ENCODE data around the gene MUC7.

The MUC7 gene

DNA sequence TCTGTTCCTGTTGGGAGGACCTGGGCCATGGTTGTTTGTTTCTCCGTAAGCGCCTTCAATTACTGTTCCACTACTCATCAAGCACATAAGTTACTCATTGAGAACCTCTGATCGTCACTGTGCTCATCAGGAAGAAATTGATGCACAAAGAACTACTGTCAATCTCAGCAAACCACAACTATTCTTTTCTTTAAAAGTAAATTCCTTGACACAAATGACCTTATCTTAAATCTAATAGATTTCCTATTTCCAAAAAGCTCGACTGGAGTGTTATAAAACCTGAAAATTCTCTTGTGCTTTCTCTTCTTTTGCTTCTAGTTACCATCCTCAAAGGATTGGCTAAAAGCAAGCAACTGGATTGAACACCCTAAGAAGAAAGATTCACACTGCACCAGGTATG, at the start of gene MUC7:
MUC7 (plus strand) TSS at position 301 of the 400 bp plus-strand sequence. CDS start 1,825 bp downstream, outside the sequence.
- no peaks in the 10 kb centered on the region for H3K9me3 ChIP-seq (ENCODE audit: control insufficient read depth, low read length)
- H3K9ac ChIP-seq (ENCODE audit: low read length), result no peak within 1 kb of the TSS
- DNase-seq (ENCODE audit: low read depth), result no peak
- no peaks in the 10 kb centered on the region for H3K27me3 ChIP-seq (replicated peaks; ENCODE audit: control insufficient read depth, insufficient read depth, low read length)
- no peaks in the 10 kb centered on the region for H3K36me3 ChIP-seq (ENCODE audit: control insufficient read depth, insufficient read depth, low read length, severe bottlenecking)
- no peak within 1 kb of the TSS for H3K4me3 ChIP-seq (ENCODE audit: low read length)
- H3K4me1 ChIP-seq (ENCODE audit: control insufficient read depth, insufficient read depth, low read length), result no peaks in the 10 kb centered on the region

- Histone ChIP-seq H3K4me3 (ENCODE audit: low read length) (no peak overlapping the region), H3K36me3 (ENCODE audit: control insufficient read depth, insufficient read depth, low read length, severe bottlenecking) (no peaks in the 10 kb centered on the region)
- no peak for DNase-seq (ENCODE audit: low read depth)
Measured at GRCh38 chr4:70425306-70425705, 46.7 kb upstream of the MUC7 start.

GRCh38 chr4:70426789-70427188, 45.2 kb upstream of the MUC7 start:
- H3K36me3 ChIP-seq (ENCODE audit: control insufficient read depth, insufficient read depth, low read length, severe bottlenecking), result no peaks in the 10 kb centered on the region
- no peak overlapping the region for H3K4me3 ChIP-seq (ENCODE audit: low read length)
- DNase-seq (ENCODE audit: low read depth), result no peak
- H3K9ac ChIP-seq (ENCODE audit: low read length), result no peak overlapping the region
- H3K4me1 ChIP-seq (ENCODE audit: control insufficient read depth, insufficient read depth, low read length), result no peaks in the 10 kb centered on the region
- H3K9me3 ChIP-seq (ENCODE audit: control insufficient read depth, low read length), result no peaks in the 10 kb centered on the region
- no peaks in the 10 kb centered on the region for H3K27me3 ChIP-seq (replicated peaks; ENCODE audit: control insufficient read depth, insufficient read depth, low read length)

More at GRCh38 chr4:70425306-70425705, 46.7 kb upstream of the MUC7 start:
- Histone ChIP-seq H3K9ac (ENCODE audit: low read length) (no peak overlapping the region), H3K4me1 (ENCODE audit: control insufficient read depth, insufficient read depth, low read length) (no peaks in the 10 kb centered on the region), H3K27me3 (replicated peaks; ENCODE audit: control insufficient read depth, insufficient read depth, low read length) (no peaks in the 10 kb centered on the region), H3K9me3 (ENCODE audit: control insufficient read depth, low read length) (no peaks in the 10 kb centered on the region)

- H3K4me3 ChIP-seq (ENCODE audit: low read length), result no peak overlapping the region
- H3K9me3 ChIP-seq (ENCODE audit: control insufficient read depth, low read length), result no peaks in the 10 kb centered on the region
- no peaks in the 10 kb centered on the region for H3K4me1 ChIP-seq (ENCODE audit: control insufficient read depth, insufficient read depth, low read length)
- DNase-seq (ENCODE audit: low read depth), result no peak
- H3K27me3 ChIP-seq (replicated peaks; ENCODE audit: control insufficient read depth, insufficient read depth, low read length), result no peaks in the 10 kb centered on the region
- no peaks in the 10 kb centered on the region for H3K36me3 ChIP-seq (ENCODE audit: control insufficient read depth, insufficient read depth, low read length, severe bottlenecking)
- H3K9ac ChIP-seq (ENCODE audit: low read length), result no peak overlapping the region
Measured at GRCh38 chr4:70437197-70437596, 34.8 kb upstream of the MUC7 start.

DNA sequence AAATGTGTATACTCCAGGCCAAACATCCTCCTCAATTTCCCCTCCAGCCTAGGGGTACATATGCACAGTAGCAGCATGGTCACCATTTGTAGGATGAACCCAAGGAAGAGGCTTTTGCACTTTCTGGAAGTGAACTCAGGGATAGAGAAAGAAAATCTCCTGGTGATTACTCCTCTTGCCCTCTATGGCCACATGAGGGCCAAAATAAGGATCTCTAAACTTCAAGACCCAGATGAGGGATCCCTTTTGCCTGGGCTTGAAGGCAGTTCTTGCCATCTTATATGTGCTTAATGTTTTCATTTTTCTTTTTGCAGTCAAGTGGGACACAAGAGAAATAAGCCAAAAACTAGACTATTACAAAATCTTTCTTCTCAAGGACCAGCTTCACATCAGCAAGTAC, 29.5 kb upstream of the MUC7 start:
- no peak overlapping the region for H3K4me3 ChIP-seq (ENCODE audit: low read length)
- H3K9ac ChIP-seq (ENCODE audit: low read length), result no peak overlapping the region
- H3K36me3 ChIP-seq (ENCODE audit: control insufficient read depth, insufficient read depth, low read length, severe bottlenecking), result no peaks in the 10 kb centered on the region
- no peaks in the 10 kb centered on the region for H3K4me1 ChIP-seq (ENCODE audit: control insufficient read depth, insufficient read depth, low read length)
- no peaks in the 10 kb centered on the region for H3K9me3 ChIP-seq (ENCODE audit: control insufficient read depth, low read length)
- no peak for DNase-seq (ENCODE audit: low read depth)
- no peaks in the 10 kb centered on the region for H3K27me3 ChIP-seq (replicated peaks; ENCODE audit: control insufficient read depth, insufficient read depth, low read length)

GRCh38 chr4:70443329-70443728, 28.7 kb upstream of the MUC7 start:
- Histone ChIP-seq H3K27me3 (replicated peaks; ENCODE audit: control insufficient read depth, insufficient read depth, low read length) (no peaks in the 10 kb centered on the region), H3K4me3 (ENCODE audit: low read length) (no peak overlapping the region), H3K4me1 (ENCODE audit: control insufficient read depth, insufficient read depth, low read length) (no peaks in the 10 kb centered on the region), H3K36me3 (ENCODE audit: control insufficient read depth, insufficient read depth, low read length, severe bottlenecking) (no peaks in the 10 kb centered on the region), H3K9ac (ENCODE audit: low read length) (no peak overlapping the region), H3K9me3 (ENCODE audit: control insufficient read depth, low read length) (no peaks in the 10 kb centered on the region)
- no peak for DNase-seq (ENCODE audit: low read depth)

GRCh38 chr4:70449220-70449619, 22.8 kb upstream of the MUC7 start:
- Histone ChIP-seq H3K4me1 (ENCODE audit: control insufficient read depth, insufficient read depth, low read length) (no peaks in the 10 kb centered on the region), H3K36me3 (ENCODE audit: control insufficient read depth, insufficient read depth, low read length, severe bottlenecking) (no peaks in the 10 kb centered on the region), H3K4me3 (ENCODE audit: low read length) (no peak overlapping the region), H3K27me3 (replicated peaks; ENCODE audit: control insufficient read depth, insufficient read depth, low read length) (no peaks in the 10 kb centered on the region), H3K9ac (ENCODE audit: low read length) (no peak overlapping the region), H3K9me3 (ENCODE audit: control insufficient read depth, low read length) (peaks cover 6% of the 10 kb centered on the region)
- DNase-seq (ENCODE audit: low read depth), result no peak

- peaks cover 6% of the 10 kb centered on the region for H3K9me3 ChIP-seq (ENCODE audit: control insufficient read depth, low read length)
- H3K4me1 ChIP-seq (ENCODE audit: control insufficient read depth, insufficient read depth, low read length), result no peaks in the 10 kb centered on the region
- no peaks in the 10 kb centered on the region for H3K36me3 ChIP-seq (ENCODE audit: control insufficient read depth, insufficient read depth, low read length, severe bottlenecking)
- H3K9ac ChIP-seq (ENCODE audit: low read length), result no peak overlapping the region
- no peak overlapping the region for H3K4me3 ChIP-seq (ENCODE audit: low read length)
- DNase-seq (ENCODE audit: low read depth), result no peak
- no peaks in the 10 kb centered on the region for H3K27me3 ChIP-seq (replicated peaks; ENCODE audit: control insufficient read depth, insufficient read depth, low read length)
Measured at GRCh38 chr4:70452946-70453345, 19.1 kb upstream of the MUC7 start.

DNA sequence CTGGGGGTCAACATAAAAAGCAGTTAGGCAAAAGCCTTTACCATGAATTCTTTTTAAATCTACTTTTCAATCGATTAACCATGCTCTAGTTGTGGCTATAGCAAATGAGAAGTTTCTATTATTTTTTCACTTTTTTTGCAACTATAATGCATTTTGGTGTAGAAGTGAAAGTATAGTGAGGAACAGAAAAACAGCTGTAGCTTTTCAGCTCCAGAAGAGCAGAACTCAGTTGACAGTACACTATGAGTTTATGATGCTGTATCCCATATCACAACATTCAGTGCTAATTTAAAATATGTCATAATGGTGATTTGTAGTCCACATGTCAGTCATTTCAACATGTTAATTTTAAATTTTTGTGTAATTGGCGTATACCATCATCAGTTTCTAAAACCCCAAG, 8.7 kb upstream of the MUC7 start:
- H3K9me3 ChIP-seq (ENCODE audit: control insufficient read depth, low read length), result no peaks in the 10 kb centered on the region
- no peak overlapping the region for H3K9ac ChIP-seq (ENCODE audit: low read length)
- no peaks in the 10 kb centered on the region for H3K4me1 ChIP-seq (ENCODE audit: control insufficient read depth, insufficient read depth, low read length)
- DNase-seq (ENCODE audit: low read depth), result no peak
- no peak overlapping the region for H3K4me3 ChIP-seq (ENCODE audit: low read length)
- no peaks in the 10 kb centered on the region for H3K36me3 ChIP-seq (ENCODE audit: control insufficient read depth, insufficient read depth, low read length, severe bottlenecking)
- no peaks in the 10 kb centered on the region for H3K27me3 ChIP-seq (replicated peaks; ENCODE audit: control insufficient read depth, insufficient read depth, low read length)

DNA sequence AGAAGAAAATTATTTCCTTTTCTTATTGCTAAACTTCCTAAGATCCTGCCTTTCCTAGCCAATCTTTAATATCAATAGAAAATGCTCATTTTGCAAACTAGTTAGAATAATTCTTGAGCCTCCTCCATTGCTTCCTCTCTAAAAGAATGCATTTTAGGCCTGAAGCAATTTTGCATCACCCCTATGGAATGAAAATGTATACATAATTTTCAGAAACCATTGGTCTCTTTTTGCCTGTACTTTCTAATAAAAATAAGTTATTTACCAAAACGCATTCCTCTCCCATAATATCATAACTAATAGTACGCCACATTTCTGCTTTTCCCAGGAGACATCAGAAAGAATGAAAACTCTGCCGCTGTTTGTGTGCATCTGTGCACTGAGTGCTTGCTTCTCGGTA, 1.7 kb downstream of the MUC7 start:
- Histone ChIP-seq H3K9ac (ENCODE audit: low read length) (no peak overlapping the region), H3K27me3 (replicated peaks; ENCODE audit: control insufficient read depth, insufficient read depth, low read length) (no peaks in the 10 kb centered on the region), H3K4me3 (ENCODE audit: low read length) (no peak overlapping the region), H3K4me1 (ENCODE audit: control insufficient read depth, insufficient read depth, low read length) (no peaks in the 10 kb centered on the region), H3K36me3 (ENCODE audit: control insufficient read depth, insufficient read depth, low read length, severe bottlenecking) (no peaks in the 10 kb centered on the region), H3K9me3 (ENCODE audit: control insufficient read depth, low read length) (no peaks in the 10 kb centered on the region)
- DNase-seq (ENCODE audit: low read depth), result peak; percentile 52

DNA sequence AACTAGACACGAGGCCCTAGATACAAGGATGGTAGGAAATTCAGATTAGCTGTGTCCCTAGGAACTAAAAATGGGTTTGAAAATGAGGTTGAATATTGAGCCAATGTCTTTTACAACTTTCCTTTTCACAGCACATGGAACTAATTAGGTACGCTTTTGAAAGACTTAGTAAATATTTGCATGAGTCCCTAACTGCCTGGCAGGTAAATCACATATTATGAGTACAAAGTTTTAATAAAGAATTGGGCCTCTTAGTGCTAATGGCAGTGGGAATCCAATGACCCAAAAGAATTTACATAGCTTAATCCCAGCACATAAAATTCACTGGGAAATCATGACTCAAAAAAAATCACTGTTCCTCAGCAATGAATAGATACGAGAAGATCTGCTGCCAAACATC, 16.8 kb downstream of the MUC7 start:
- H3K36me3 ChIP-seq (ENCODE audit: control insufficient read depth, insufficient read depth, low read length, severe bottlenecking), result no peaks in the 10 kb centered on the region
- DNase-seq (ENCODE audit: low read depth), result peak; percentile 4

GRCh38 chr4:70496231-70496630, 24.2 kb downstream of the MUC7 start:
- no peaks in the 10 kb centered on the region for H3K9me3 ChIP-seq (ENCODE audit: control insufficient read depth, low read length)
- no peaks in the 10 kb centered on the region for H3K27me3 ChIP-seq (replicated peaks; ENCODE audit: control insufficient read depth, insufficient read depth, low read length)
- H3K9ac ChIP-seq (ENCODE audit: low read length), result no peak overlapping the region
- no peak for DNase-seq (ENCODE audit: low read depth)
- H3K4me1 ChIP-seq (ENCODE audit: control insufficient read depth, insufficient read depth, low read length), result no peaks in the 10 kb centered on the region
- H3K36me3 ChIP-seq (ENCODE audit: control insufficient read depth, insufficient read depth, low read length, severe bottlenecking), result no peaks in the 10 kb centered on the region
- H3K4me3 ChIP-seq (ENCODE audit: low read length), result no peak overlapping the region

More for the DNA sequence above, 16.8 kb downstream of the MUC7 start:
- no peaks in the 10 kb centered on the region for H3K9me3 ChIP-seq (ENCODE audit: control insufficient read depth, low read length)
- no peaks in the 10 kb centered on the region for H3K27me3 ChIP-seq (replicated peaks; ENCODE audit: control insufficient read depth, insufficient read depth, low read length)
- no peak overlapping the region for H3K4me3 ChIP-seq (ENCODE audit: low read length)
- no peaks in the 10 kb centered on the region for H3K4me1 ChIP-seq (ENCODE audit: control insufficient read depth, insufficient read depth, low read length)
- H3K9ac ChIP-seq (ENCODE audit: low read length), result no peak overlapping the region

All from adipocyte (in vitro differentiated cells).